H9 (cell line): Measurements from ENCODE around the gene DAP3. TPM values are rescaled to one million over a fixed set of nuclear protein-coding genes. Genes with fewer than 3 reads are reported as not detected.

Experiments
- DNase-seq: peaks from one replicate; pipeline ENCODE4 v3.0.0-alpha.2; 2017
- H2AFZ ChIP-seq: one replicate; pipeline ENCODE4 v1.6.1; 2013; ENCODE audit warnings: mild to moderate bottlenecking, low read length, control low read depth, moderate library complexity
- H2AK5ac ChIP-seq: 2 replicates; pipeline ENCODE4 v1.6.1; 2013; ENCODE audit warnings: low read length, control low read depth, mixed read lengths; ENCODE audit not compliant: insufficient read length
- H2BK120ac ChIP-seq: one replicate; pipeline ENCODE4 v1.6.1; 2013; ENCODE audit warnings: low read depth, mild to moderate bottlenecking, low read length, control low read depth, inconsistent platforms; ENCODE audit not compliant: poor library complexity, severe bottlenecking
- H2BK12ac ChIP-seq: 2 replicates; pipeline ENCODE4 v1.6.1; 2013; ENCODE audit warnings: low read length, control low read depth, mixed read lengths, low read depth; ENCODE audit not compliant: insufficient read length
- H2BK15ac ChIP-seq: 2 replicates; pipeline ENCODE4 v1.6.1; 2013; ENCODE audit warnings: low read depth, low read length, control low read depth
- H2BK20ac ChIP-seq: one replicate; pipeline ENCODE4 v1.6.1; 2013; ENCODE audit warnings: low read depth, mild to moderate bottlenecking, low read length, control low read depth, inconsistent platforms; ENCODE audit not compliant: poor library complexity, severe bottlenecking
- H2BK5ac ChIP-seq: 2 replicates; pipeline ENCODE4 v1.6.1; 2013; ENCODE audit warnings: low read length, control low read depth, mixed read lengths; ENCODE audit not compliant: insufficient read length
- H3K14ac ChIP-seq: 2 replicates; pipeline ENCODE4 v1.6.1; 2013; ENCODE audit warnings: low read length, control low read depth; ENCODE audit not compliant: insufficient read depth
- H3K18ac ChIP-seq: 2 replicates; pipeline ENCODE4 v1.6.1; 2013; ENCODE audit warnings: low read depth, mild to moderate bottlenecking, mixed read lengths, low read length, control low read depth; ENCODE audit not compliant: insufficient read length
- H3K23ac ChIP-seq: 2 replicates; pipeline ENCODE4 v1.6.1; 2013; ENCODE audit warnings: low read length, control low read depth, mixed read lengths, low read depth; ENCODE audit not compliant: insufficient read length
- H3K23me2 ChIP-seq: 2 replicates; pipeline ENCODE4 v1.6.1; 2013; ENCODE audit warnings: low read depth, mild to moderate bottlenecking, mixed read lengths, low read length, control low read depth; ENCODE audit not compliant: insufficient read length, poor library complexity, severe bottlenecking
- H3K27ac ChIP-seq: 2 replicates; pipeline ENCODE4 v1.5.1; 2013; ENCODE audit warnings: low read length, control low read depth, mixed read lengths, low read depth; ENCODE audit not compliant: insufficient read length
- H3K27me3 ChIP-seq: 2 replicates; pipeline ENCODE4 v1.6.1; 2013; ENCODE audit warnings: low read length, control low read depth, inconsistent platforms; ENCODE audit not compliant: insufficient read depth
- H3K4ac ChIP-seq: 2 replicates; pipeline ENCODE4 v1.6.1; 2013; ENCODE audit warnings: low read depth, mild to moderate bottlenecking, control low read depth, inconsistent platforms, low read length, moderate library complexity
- H3K4me1 ChIP-seq: 2 replicates; pipeline ENCODE4 v1.6.1; 2013; ENCODE audit warnings: low read length, control low read depth, inconsistent platforms; ENCODE audit not compliant: insufficient read depth
- H3K4me2 ChIP-seq: 2 replicates; pipeline ENCODE4 v1.6.1; 2013; ENCODE audit warnings: low read length, control low read depth, mixed read lengths; ENCODE audit not compliant: insufficient read length, insufficient read depth
- H3K56ac ChIP-seq: 2 replicates; pipeline ENCODE4 v1.6.1; 2013; ENCODE audit warnings: low read depth, mild to moderate bottlenecking, mixed read lengths, low read length, control low read depth; ENCODE audit not compliant: insufficient read length
- H3K79me1 ChIP-seq: 2 replicates; pipeline ENCODE4 v1.6.1; 2013; ENCODE audit warnings: low read depth, mild to moderate bottlenecking, moderate library complexity, low read length, control low read depth, inconsistent platforms; ENCODE audit not compliant: insufficient read depth, poor library complexity, severe bottlenecking
- H3K79me2 ChIP-seq: 2 replicates; pipeline ENCODE4 v1.6.1; 2013; ENCODE audit warnings: low read length, control low read depth, inconsistent platforms; ENCODE audit not compliant: insufficient read depth
- H3K9ac ChIP-seq: 2 replicates; pipeline ENCODE4 v1.6.1; 2013; ENCODE audit warnings: low read length, control low read depth, mixed read lengths; ENCODE audit not compliant: insufficient read length; ENCODE audit errors: extremely low read depth
- H3K9me3 ChIP-seq: one replicate; pipeline ENCODE4 v1.6.1; 2013; ENCODE audit warnings: low read depth, low read length, inconsistent platforms; ENCODE audit not compliant: control insufficient read depth
- H3T11ph ChIP-seq: one replicate; pipeline ENCODE4 v1.6.1; 2013; ENCODE audit warnings: mild to moderate bottlenecking, low read length, control low read depth, inconsistent platforms
- H4K20me1 ChIP-seq: one replicate; pipeline ENCODE4 v1.6.1; 2013; ENCODE audit not compliant: control insufficient read depth, insufficient read length, insufficient read depth
- H4K5ac ChIP-seq: 2 replicates; pipeline ENCODE4 v1.6.1; 2013; ENCODE audit warnings: low read depth, mild to moderate bottlenecking, mixed read lengths, low read length, control low read depth; ENCODE audit not compliant: insufficient read length
- H4K8ac ChIP-seq: replicated peaks from 2 replicates; pipeline ENCODE4 v1.6.1; 2013; ENCODE audit warnings: low read length, control low read depth, mixed read lengths, low read depth; ENCODE audit not compliant: insufficient read length
- H4K91ac ChIP-seq: 2 replicates; pipeline ENCODE4 v1.6.1; 2013; ENCODE audit warnings: low read depth, mild to moderate bottlenecking, moderate library complexity, mixed read lengths, low read length, control low read depth; ENCODE audit not compliant: insufficient read length
- H3K27ac Mint-ChIP-seq, 3 experiments: 2 replicates in 2 of 3; 3 replicates in 1 of 3; pipeline ENCODE4 v1.8.0; 2020 to 2021; ENCODE audit warnings: mixed read lengths in 3 of 3, mild to moderate bottlenecking in 1 of 3, moderate library complexity in 1 of 3
- H3K27me3 Mint-ChIP-seq: 2 replicates; pipeline ENCODE4 v1.8.0; 2021; ENCODE audit warnings: low read depth, mild to moderate bottlenecking, moderate library complexity, mixed read lengths
- H3K36me3 Mint-ChIP-seq, 3 experiments: 2 replicates in 2 of 3; 3 replicates in 1 of 3; pipeline ENCODE4 v1.8.0; 2020 to 2021; ENCODE audit warnings: low read depth in 3 of 3, mixed read lengths in 3 of 3; ENCODE audit not compliant: insufficient read depth in 1 of 3
- H3K4me1 Mint-ChIP-seq, 2 experiments: 2 replicates each; pipeline ENCODE4 v1.8.0; 2020; ENCODE audit warnings: mixed read lengths in 2 of 2
- H3K4me3 Mint-ChIP-seq, 2 experiments: 2 replicates in 1 of 2; 3 replicates in 1 of 2; pipeline ENCODE4 v1.8.0; 2020 to 2021; ENCODE audit warnings: mild to moderate bottlenecking in 2 of 2, mixed read lengths in 2 of 2, moderate library complexity in 1 of 2
- H3K9me3 Mint-ChIP-seq, 2 experiments: 2 replicates in 1 of 2; 3 replicates in 1 of 2; pipeline ENCODE4 v1.8.0; 2020; ENCODE audit warnings: mild to moderate bottlenecking in 2 of 2, mixed read lengths in 2 of 2, moderate library complexity in 1 of 2
- WGBS: extraction: QIAGEN DNeasy Blood & Tissue Kit; methylation state at CpG from one replicate; pipeline ENCODE4 v1.1.7; 2013; ENCODE audit warnings: missing lambda C conversion rate, low lambda C conversion rate, mixed read lengths; ENCODE audit not compliant: insufficient read length; ENCODE audit errors: extremely low coverage; 5-methylcytosine and 5-hydroxymethylcytosine counted together
- total RNA-seq: library from RNA; stranded (reverse); gene quantifications from 2 replicates; pipeline ENCODE4 v1.2.1, GENCODE V29; 2021
- TF ChIP-seq, protein P1 (sequence below): fragments of 200-600 bp; sonication (generic); conservative IDR thresholded peaks from 3 replicates; pipeline ENCODE4 v1.8.0; 2021; ENCODE audit warnings: antibody characterized with exemption, mild to moderate bottlenecking

The DAP3 gene
- total RNA-seq, 1 experiment from 2014 or later = 114 TPM

DNA sequence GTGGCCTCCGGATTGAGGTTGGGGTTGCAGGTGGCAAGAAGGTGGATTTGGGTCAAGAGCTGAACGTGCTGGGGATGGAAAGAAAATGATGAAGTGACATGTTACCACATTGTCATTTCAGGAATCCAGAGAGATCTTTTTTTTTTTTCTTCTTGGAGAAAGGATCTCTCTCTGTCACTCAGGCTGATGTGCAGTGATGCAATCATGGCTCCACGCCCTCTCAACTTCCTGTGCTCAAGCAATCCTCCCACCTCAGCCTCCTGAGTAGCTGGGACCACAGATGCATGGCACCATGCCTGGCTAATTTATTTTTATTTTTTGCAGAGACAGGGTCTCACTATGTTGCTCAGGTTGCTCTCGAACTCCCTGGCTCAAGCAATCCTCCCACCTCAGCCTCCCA lies 87.5 kb downstream of the DAP3 start:
- H3T11ph ChIP-seq = no peak overlapping the region
- no peak overlapping the region for H3K23ac ChIP-seq
- no peak overlapping the region for H3K9ac ChIP-seq
- Mint-ChIP-seq H3K9me3 (no peaks in the 10 kb centered on the region), H3K36me3 (peaks cover 35 to 70% (median 61%) of the 10 kb centered on the region in 3 experiments; a peak in 6 of 7 replicates), H3K27me3 (no peaks in the 10 kb centered on the region), H3K4me1 (no peaks in the 10 kb centered on the region), H3K27ac (no peak overlapping the region), H3K4me3 (no peak overlapping the region)
- H3K4me1 ChIP-seq = no peaks in the 10 kb centered on the region
- no peak overlapping the region for H2AFZ ChIP-seq
- no peak overlapping the region for H2BK5ac ChIP-seq
- no peak overlapping the region for H3K18ac ChIP-seq
- no peak overlapping the region for H3K14ac ChIP-seq
- H4K91ac ChIP-seq = no peak overlapping the region
- no peaks in the 10 kb centered on the region for H3K27me3 ChIP-seq
- no peaks in the 10 kb centered on the region for H4K20me1 ChIP-seq
- TF ChIP-seq, protein P1, sequence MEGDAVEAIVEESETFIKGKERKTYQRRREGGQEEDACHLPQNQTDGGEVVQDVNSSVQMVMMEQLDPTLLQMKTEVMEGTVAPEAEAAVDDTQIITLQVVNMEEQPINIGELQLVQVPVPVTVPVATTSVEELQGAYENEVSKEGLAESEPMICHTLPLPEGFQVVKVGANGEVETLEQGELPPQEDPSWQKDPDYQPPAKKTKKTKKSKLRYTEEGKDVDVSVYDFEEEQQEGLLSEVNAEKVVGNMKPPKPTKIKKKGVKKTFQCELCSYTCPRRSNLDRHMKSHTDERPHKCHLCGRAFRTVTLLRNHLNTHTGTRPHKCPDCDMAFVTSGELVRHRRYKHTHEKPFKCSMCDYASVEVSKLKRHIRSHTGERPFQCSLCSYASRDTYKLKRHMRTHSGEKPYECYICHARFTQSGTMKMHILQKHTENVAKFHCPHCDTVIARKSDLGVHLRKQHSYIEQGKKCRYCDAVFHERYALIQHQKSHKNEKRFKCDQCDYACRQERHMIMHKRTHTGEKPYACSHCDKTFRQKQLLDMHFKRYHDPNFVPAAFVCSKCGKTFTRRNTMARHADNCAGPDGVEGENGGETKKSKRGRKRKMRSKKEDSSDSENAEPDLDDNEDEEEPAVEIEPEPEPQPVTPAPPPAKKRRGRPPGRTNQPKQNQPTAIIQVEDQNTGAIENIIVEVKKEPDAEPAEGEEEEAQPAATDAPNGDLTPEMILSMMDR = no peak
- no peak overlapping the region for H3K27ac ChIP-seq
- no peak overlapping the region for H3K56ac ChIP-seq
- no peaks in the 10 kb centered on the region for H3K79me1 ChIP-seq
- DNase-seq = no peak
- no peak overlapping the region for H2AK5ac ChIP-seq
- no peak overlapping the region for H2BK20ac ChIP-seq
- no peaks in the 10 kb centered on the region for H3K9me3 ChIP-seq
- no peak overlapping the region for H4K8ac ChIP-seq
- H3K4me2 ChIP-seq = no peak overlapping the region
- no peak overlapping the region for H2BK15ac ChIP-seq
- H2BK12ac ChIP-seq = no peak overlapping the region
- H4K5ac ChIP-seq = no peak overlapping the region
- no peak overlapping the region for H3K4ac ChIP-seq
- H2BK120ac ChIP-seq = no peak overlapping the region
- no peaks in the 10 kb centered on the region for H3K79me2 ChIP-seq
- WGBS = no CpG with 5 or more reads among the region's 4 CpGs
- no peaks in the 10 kb centered on the region for H3K23me2 ChIP-seq
